COLO829 (cell line): ENCODE measurements around the gene CD302.
"Not testable (repeated sequence)": the region's sequence is repeated elsewhere in the genome, so short reads cannot be mapped to it uniquely, and the experiment has no call there.

Source experiments
- DNase-seq: peaks from one replicate; pipeline ENCODE4 v3.0.0; 2012; ENCODE audit warnings: low spot score

The CD302 gene

GRCh38 chr2:159748089-159748488 is 49.9 kb downstream of the CD302 start:
- DNase-seq = no peak

DNA sequence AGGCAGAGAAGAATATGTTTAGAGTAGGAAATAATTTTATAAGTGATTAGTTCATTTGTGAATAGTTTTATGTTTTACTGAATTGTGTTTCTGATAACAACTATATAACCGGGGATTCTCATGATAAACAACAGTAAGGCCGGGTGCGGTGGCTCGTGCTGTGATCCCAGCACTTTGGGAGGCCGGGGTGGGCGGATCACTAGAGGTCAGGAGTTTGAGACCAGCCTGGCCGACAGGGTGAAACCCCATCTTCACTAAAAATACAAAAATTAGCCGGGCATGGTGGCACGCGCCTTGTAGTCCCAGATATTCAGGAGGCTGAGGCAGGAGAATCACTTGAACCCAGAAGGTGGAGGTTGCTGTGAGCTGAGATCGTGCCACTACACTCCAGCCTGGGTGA is 52.8 kb downstream of the CD302 start:
- not testable (repeated sequence) for DNase-seq

GRCh38 chr2:159744363-159744762 is 53.6 kb downstream of the CD302 start:
- DNase-seq = peak; percentile 36

DNA sequence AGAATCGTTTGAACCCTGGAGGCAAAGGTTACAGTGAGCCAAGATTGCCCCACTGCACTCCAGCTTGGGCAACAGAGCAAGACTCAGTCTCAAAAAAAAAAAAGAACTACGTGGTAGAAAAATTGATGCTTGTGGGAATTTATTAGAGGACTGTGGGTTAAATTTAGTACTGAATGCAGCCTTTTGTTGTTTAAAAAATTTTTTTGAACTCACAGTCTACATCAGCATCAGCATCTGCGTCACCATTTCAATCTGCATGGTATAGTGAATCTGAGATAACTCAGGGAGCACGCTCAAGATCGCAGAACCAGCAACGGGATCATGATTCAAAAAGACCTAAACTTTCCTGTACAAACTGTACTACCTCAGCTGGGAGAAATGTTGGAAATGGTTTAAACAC is 55.2 kb downstream of the CD302 start:
- no peak for DNase-seq

DNA sequence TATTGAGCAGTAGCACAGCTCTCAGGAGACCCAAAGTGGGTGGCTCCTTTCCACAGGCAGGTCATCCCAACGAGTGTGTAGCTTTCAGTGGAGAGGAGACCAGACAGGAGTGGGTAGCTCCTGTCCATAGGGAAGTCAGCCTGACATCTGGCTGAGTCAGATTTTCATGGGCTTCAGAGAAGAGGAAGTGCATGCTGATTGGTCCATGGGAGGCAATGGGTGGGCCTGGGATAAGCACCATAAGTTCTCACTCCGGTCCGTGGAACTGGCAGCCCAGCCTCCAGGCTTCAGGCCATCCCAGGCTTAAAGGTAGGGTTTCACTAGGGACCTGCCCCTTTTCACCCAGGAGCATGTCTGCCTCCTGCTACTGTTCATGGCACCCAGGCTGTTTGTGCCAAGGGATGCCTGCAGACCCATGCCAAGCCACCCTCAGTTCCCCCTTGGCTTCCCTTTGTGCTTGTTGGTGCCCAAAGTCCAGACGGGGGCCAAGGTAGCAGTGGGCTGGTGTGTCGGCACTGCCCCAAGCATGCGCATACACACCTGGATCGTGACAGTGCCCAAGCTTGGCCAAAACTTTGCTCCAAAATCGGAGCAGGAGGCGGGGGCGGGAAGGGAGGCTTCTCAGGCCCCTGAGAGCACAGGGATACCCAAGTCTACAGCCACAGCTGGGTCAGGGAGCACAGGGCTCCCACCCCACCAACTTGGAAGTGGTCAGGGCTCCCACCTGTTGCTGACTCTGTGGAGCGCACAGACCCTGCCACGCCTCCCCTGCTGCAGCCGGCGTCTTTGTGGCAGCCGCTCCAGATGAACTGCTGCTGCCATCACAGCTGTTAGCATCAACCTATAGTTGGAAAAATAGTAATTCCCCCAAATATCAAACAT is 59.3 kb downstream of the CD302 start:
- DNase-seq = no peak

GRCh38 chr2:159737917-159738296 is 60.1 kb downstream of the CD302 start:
- no peak for DNase-seq

DNA sequence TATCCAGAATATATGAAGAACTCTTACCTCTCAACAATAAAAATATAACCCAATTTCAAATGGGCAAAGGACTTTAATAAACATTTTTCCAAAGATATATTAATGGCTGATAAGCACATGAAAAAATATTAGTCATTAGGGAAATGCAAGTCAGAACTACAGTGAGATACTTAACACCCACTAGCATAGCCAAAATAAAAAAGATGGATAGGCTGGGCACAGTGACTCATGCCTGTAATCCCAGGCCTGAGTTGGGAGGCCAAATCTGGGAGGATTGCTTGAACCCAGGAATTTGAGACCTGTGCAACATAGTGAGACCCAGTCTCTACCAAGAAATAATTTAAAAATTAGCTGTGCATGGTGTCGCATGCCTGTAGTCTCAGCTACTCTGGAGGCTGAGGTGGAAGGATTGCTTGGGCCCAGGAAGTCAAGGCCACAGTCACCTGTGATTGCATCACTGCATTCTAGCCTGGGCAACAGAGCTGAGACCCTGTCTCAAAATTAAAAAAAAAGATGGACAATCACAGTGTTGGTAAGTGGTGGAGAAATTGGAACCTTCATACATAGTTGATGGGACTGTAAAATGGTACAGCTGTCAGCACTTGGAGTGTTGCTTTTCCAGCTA is 60.6 kb downstream of the CD302 start:
- no peak for DNase-seq

- no peak for DNase-seq
These were observed 62.0 kb downstream of the CD302 start for GRCh38 chr2:159736048-159736447.

GRCh38 chr2:159735648-159736047 is 62.4 kb downstream of the CD302 start:
- no peak for DNase-seq

- DNase-seq = no peak
These were observed 69.4 kb downstream of the CD302 start for GRCh38 chr2:159728629-159729028.

- DNase-seq = no peak
These were observed 72.3 kb downstream of the CD302 start for GRCh38 chr2:159725713-159726112.

DNA sequence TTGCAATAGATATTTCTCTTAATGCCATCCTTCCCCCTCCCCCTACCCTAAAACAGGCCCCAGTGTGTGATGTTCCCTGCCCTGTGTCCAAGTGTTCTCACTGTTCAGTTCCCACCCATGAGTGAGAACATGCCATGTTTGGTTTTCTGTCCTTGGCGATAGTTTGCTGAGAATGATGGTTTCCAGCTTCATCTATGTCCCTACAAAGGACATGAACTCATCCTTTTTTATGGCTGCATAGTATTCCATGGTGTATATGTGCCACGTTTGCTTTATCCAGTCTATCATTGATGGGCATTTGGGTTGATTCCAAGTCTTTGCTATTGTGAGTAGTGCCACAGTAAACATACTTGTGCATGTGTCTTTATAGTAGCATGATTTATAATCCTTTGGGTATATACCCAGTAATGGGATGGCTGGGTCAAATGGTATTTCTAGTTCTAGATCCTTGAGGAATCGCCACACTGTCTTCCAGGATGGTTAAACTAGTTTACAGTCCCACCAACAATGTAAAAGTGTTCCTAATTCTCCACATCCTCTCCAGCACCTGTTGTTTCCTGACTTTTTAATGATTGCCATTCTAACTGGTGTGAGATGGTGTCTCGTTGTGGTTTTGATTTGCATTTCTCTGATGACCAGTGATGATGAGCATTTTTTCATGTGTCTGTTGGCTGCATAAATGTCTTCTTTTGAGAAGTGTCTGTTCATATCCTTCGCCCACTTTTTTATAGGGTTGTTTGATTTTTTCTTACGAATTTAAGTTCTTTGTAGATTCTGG is 73.0 kb downstream of the CD302 start:
- not testable (repeated sequence) for DNase-seq

DNA sequence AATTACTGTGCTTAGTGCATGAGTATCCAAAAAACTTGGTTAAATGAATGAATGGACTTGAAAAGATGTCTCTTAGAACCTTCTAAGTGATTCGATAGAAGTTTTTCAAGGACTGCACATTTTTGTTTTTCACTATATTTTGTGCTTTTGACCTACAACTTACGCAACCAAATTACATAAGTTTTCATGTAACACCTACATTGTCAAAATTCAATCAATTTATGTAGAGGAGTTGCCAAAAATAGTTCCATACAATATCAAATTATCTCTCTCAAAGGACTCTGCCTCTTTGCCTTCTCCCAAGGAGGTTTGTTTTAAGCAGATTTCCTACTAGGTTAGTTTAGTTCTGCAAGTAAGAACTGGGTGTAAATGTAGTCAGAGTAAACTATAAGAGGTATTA is 75.4 kb downstream of the CD302 start:
- no peak for DNase-seq

DNA sequence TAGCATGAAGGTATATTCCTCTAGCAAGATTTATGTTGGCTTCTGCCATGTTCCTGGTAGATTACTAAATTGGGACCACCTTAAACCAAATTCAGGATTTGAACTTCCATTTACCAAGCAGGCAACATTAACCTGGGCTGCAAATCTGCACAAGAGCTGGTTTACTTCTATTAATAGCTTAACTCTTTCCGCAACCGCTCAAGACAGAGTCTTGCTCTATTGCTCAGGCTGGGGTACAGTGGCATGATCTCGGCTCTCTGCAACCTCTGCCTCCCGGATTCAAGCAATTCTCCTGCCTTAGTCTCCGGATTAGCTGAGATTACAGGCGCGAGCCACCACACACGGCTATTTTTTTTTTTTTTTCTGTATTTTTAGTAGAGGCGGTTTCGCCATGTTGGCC is 77.3 kb downstream of the CD302 start:
- no peak for DNase-seq
